Stimulated activated CD8-positive, alpha-beta memory T cell treated with anti-CD3 and anti-CD28 coated beads, Interleukin-4, amount 100 ng/mL, for 4 hours (primary cell): ENCODE measurements around the gene SLC37A4.

Experiments
- DNase-seq, 2 donors: peaks; one replicate each; pipeline ENCODE4 v3.0.0-alpha.2; 2020; ENCODE audit warnings: low read depth in 2 of 2, low spot score in 1 of 2

Gene SLC37A4

DNA sequence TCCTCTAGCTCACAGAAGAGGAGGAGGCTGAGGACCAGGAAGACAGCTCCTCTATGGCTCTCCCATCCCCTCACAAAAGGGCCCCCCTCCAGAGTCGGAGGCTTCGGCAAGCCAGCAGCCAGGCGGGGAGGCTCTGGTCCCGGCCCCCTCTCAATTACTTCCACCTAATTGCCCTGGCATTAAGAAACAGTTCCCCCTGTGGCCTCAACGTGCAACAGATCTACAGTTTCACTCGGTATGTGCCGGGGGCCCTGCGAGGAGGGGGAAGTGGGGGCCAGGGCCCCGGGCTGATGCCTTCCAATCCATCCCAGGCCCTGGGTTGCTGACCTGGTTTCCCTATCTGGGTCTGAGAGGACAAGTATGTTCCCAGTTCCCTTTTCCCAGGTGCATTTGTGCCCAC is 51.2 kb downstream of the SLC37A4 start:
- DNase-seq, result no peak

GRCh38 chr11:118975771-118976709 is 54.6 kb downstream of the SLC37A4 start:
- no peak for DNase-seq
